ENCODE results near the gene RANBP10. TPM values are rescaled to one million over a fixed set of nuclear protein-coding genes. Genes with fewer than 3 reads are reported as not detected.

RANBP10 gene
- total RNA-seq, 4 donors from 2014 or later = 6.4 to 12.9 (median 10.8) TPM

DNA sequence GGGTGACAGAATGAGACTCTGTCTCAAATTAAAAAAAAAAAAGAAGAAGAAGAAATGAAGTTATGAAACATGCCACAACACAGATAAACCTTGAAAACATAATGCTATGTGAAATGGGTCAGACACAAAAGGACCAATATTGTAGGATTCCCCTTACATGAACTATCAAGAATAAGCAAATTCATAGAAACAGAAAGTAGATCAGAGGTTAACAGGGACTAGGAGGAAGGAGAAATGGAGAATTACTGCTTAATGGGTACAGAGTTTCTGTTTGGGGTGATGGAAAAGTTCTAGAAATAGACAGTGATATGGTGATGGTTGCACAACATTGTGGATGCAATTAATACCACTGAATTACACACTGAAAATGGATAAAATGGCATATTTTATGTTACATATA, 16.3 kb downstream of the RANBP10 start:
- Histone ChIP-seq H3K9me3 (no peaks in the 10 kb centered on the region), H3K4me3 (no peak overlapping the region), H3K4me1 (no peaks in the 10 kb centered on the region), H3K36me3 (no peaks in the 10 kb centered on the region), H3K27me3 (no peaks in the 10 kb centered on the region), H3K27ac (no peak overlapping the region)
- DNase-seq = no peak
- intact Hi-C loops (cut with DNase I) = no loop called here
- TF ChIP-seq, protein P1, sequence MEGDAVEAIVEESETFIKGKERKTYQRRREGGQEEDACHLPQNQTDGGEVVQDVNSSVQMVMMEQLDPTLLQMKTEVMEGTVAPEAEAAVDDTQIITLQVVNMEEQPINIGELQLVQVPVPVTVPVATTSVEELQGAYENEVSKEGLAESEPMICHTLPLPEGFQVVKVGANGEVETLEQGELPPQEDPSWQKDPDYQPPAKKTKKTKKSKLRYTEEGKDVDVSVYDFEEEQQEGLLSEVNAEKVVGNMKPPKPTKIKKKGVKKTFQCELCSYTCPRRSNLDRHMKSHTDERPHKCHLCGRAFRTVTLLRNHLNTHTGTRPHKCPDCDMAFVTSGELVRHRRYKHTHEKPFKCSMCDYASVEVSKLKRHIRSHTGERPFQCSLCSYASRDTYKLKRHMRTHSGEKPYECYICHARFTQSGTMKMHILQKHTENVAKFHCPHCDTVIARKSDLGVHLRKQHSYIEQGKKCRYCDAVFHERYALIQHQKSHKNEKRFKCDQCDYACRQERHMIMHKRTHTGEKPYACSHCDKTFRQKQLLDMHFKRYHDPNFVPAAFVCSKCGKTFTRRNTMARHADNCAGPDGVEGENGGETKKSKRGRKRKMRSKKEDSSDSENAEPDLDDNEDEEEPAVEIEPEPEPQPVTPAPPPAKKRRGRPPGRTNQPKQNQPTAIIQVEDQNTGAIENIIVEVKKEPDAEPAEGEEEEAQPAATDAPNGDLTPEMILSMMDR (IDR thresholded peaks at IDR 0.05) = no peak
- no peak for TF ChIP-seq POLR2A (IDR thresholded peaks at IDR 0.05)

DNA sequence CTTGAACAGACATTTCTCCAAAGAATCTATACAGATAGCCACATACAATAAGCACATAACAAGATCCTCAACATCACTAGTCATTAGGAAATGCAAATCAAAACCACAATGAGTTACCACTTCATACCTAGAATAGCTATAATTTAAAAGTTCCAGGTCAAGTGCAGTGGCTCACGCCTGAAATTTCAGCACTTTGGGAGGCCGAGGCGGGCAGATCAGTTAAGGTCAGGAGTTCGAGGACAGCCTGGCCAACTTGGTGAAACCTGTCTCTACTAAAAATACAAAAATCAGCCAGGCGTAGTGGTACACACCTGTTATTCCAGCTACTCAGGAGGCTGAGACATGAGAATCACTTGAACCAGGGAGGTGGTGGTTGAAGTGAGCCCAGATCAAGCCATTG, 19.9 kb downstream of the RANBP10 start:
- Histone ChIP-seq H3K4me1 (peaks cover 0 to 9% (median 5%) of the 10 kb centered on the region in 3 donors), H3K27ac (no peak overlapping the region), H3K4me3 (no peak overlapping the region), H3K27me3 (no peaks in the 10 kb centered on the region), H3K36me3 (no peaks in the 10 kb centered on the region), H3K9me3 (no peaks in the 10 kb centered on the region)
- TF ChIP-seq, protein P1 (IDR thresholded peaks at IDR 0.05) = no peak
- TF ChIP-seq POLR2A (IDR thresholded peaks at IDR 0.05) = no peak
- no peak for DNase-seq
- intact Hi-C loops (cut with DNase I) = no loop called here
- 87 to 88% methylated on average over 4 of the region's 5 CpGs for WGBS, 2 donors

DNA sequence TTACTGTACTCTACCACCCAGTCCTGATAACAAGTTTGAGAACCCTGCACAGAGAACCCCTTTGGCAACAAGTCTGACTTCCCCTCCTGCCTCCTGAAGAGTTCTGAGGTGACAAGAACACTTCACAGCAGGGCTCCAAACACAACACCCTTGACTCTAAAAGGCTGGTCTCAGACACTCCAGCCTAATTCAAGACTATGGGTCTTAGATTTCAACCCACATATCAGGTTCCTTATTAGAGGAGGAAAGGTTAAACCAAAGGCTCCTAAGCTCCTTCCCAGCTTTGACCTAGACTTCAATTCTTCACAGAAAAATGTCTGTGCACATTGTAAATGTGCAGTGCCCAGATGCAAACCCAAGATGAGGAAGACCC, 23.0 kb downstream of the RANBP10 start:
- DNase-seq = no peak
- H3K27me3 ChIP-seq = no peaks in the 10 kb centered on the region
- no peak overlapping the region for H3K27ac ChIP-seq
- TF ChIP-seq POLR2A (IDR thresholded peaks at IDR 0.05) = no peak
- TF ChIP-seq, protein P1 (IDR thresholded peaks at IDR 0.05) = no peak
- intact Hi-C loops (cut with DNase I) = no loop called here
- peaks cover 7 to 36% (median 25%) of the 10 kb centered on the region in 3 donors for H3K4me1 ChIP-seq
- no peaks in the 10 kb centered on the region for H3K9me3 ChIP-seq
- H3K4me3 ChIP-seq = no peak overlapping the region
- peaks cover 0 to 7% (median 0%) of the 10 kb centered on the region in 3 donors for H3K36me3 ChIP-seq

DNA sequence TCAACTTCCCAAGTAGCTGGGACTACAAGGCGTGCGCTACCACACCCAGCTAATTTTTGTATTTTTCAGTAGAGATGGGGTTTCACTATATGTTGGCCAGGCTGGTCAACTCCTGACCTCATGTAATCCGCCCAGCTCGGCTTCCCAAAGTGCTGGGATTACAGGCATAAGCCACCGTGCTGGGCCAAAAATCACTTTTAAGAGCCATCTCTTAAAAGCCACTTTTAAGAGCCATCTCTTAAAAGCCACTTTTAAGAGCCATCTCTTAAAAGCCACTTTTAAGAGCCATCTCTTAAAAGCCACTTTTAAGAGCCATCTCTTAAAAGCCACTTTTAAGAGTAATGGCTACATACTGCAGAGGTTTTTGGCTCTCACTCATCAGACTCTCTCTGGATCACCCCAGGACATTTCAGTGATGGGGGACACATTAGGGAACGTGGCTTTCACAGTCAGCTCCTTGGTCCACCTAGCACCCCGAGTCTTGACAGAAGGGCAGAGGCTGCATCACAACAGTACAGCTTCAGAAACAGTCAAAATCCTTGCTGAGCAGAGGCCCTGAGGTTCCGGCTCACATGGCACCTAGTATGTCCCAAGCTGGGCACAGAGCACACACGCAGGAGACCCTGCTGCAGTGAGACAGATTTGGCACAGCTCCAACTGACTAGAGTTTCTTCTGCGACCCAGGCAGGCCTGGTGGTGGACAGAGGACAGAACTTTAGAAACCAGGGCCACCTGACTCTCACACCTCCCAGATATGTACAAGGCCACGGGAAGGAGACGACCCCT, 23.6 kb downstream of the RANBP10 start:
- Histone ChIP-seq H3K27ac (no peak overlapping the region), H3K27me3 (no peaks in the 10 kb centered on the region), H3K4me1 (peaks cover 7 to 36% (median 25%) of the 10 kb centered on the region in 3 donors), H3K4me3 (no peak overlapping the region), H3K9me3 (no peaks in the 10 kb centered on the region), H3K36me3 (peaks cover 0 to 7% (median 0%) of the 10 kb centered on the region in 3 donors)
- TF ChIP-seq POLR2A (IDR thresholded peaks at IDR 0.05) = no peak
- TF ChIP-seq, protein P1 (IDR thresholded peaks at IDR 0.05) = no peak
- DNase-seq = no peak
- intact Hi-C loops (cut with DNase I) = no loop called here
- WGBS, 2 donors = 89 to 90% methylated on average over 6 to 9 of the region's 12 CpGs

DNA sequence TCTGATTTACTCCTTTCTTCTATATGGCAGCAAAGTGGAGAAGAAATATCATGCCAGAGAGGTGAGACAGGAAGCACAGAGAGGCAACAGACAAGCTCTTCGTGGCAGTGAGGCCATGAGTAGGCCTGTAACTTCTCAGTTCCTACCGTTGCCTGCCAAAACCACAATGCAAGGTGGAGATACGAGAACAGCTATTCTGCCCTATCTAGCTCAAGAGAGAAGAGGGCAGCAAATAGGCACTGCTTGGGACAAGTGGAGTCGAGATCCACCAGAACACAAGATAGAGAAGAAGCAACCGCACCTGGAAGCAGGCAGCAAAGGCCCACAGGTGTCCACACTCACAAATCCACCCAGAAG, 24.8 kb downstream of the RANBP10 start:
- no peak overlapping the region for H3K27ac ChIP-seq

More for the DNA sequence above, 24.8 kb downstream of the RANBP10 start:
- TF ChIP-seq POLR2A (IDR thresholded peaks at IDR 0.05) = no peak
- TF ChIP-seq, protein P1 (IDR thresholded peaks at IDR 0.05) = no peak
- Histone ChIP-seq H3K4me1 (peaks cover 7 to 36% (median 25%) of the 10 kb centered on the region in 3 donors), H3K27me3 (no peaks in the 10 kb centered on the region), H3K4me3 (no peak overlapping the region), H3K9me3 (no peaks in the 10 kb centered on the region), H3K36me3 (peaks cover 0 to 7% (median 0%) of the 10 kb centered on the region in 3 donors)
- intact Hi-C loops (cut with DNase I) = no loop called here
- 55 to 74% methylated on average over 5 of the region's 5 CpGs for WGBS, 2 donors
- DNase-seq = no peak

All from esophagus squamous epithelium (tissue), 5 donors.